OCI-LY1 (cell line): Measurements from ENCODE around the gene RAPGEF6.

Experiments
- CTCF ChIP-seq: fragments of 200-600 bp; sonication (generic), shearing (Covaris generic); IDR thresholded peaks from 2 replicates; pipeline ENCODE4 v1.5.1; 2017; ENCODE audit warnings: mild to moderate bottlenecking, antibody characterized with exemption, low read length, moderate library complexity, mixed read lengths
- EZH2 ChIP-seq: fragments of 200-600 bp; sonication (generic), shearing (Covaris generic); IDR thresholded peaks from 2 replicates; pipeline ENCODE4 v1.8.0; 2017; ENCODE audit warnings: borderline replicate concordance, mixed run types, mild to moderate bottlenecking, antibody characterized with exemption, low read length, moderate library complexity, mixed read lengths

- TF ChIP-seq CTCF, result no peak
- TF ChIP-seq EZH2, result no peak
Measured at GRCh38 chr5:131684595-131684994, 49.6 kb upstream of the RAPGEF6 start.
